DOHH2 (cell line): ENCODE data around the gene CASP7.

Experiments used
- H3F3A ChIP-seq: fragments of 200-600 bp; sonication (generic), shearing (Covaris generic); 2 replicates; pipeline ENCODE4 v1.6.0; 2016; ENCODE audit warnings: antibody characterized with exemption, mild to moderate bottlenecking; ENCODE audit not compliant: control insufficient read depth, insufficient read depth
- H3K27ac ChIP-seq: fragments of 200-600 bp; sonication (generic); 2 replicates; pipeline ENCODE4 v1.5.1; 2014; ENCODE audit warnings: low read depth, mild to moderate bottlenecking, low read length, moderate library complexity
- H3K27me3 ChIP-seq: fragments of 200-600 bp; sonication (generic); 2 replicates; pipeline ENCODE4 v1.6.1; 2014; ENCODE audit warnings: mild to moderate bottlenecking, low read length, mixed read lengths; ENCODE audit not compliant: control insufficient read depth
- H3K36me3 ChIP-seq: fragments of 200-600 bp; sonication (generic); 2 replicates; pipeline ENCODE4 v1.6.1; 2014; ENCODE audit warnings: mild to moderate bottlenecking, low read length, moderate library complexity, mixed read lengths; ENCODE audit not compliant: control insufficient read depth
- H3K4me1 ChIP-seq: fragments of 200-600 bp; sonication (generic); 2 replicates; pipeline ENCODE4 v1.6.1; 2014; ENCODE audit warnings: mild to moderate bottlenecking, low read length, mixed read lengths; ENCODE audit not compliant: control insufficient read depth
- H3K4me2 ChIP-seq: fragments of 200-600 bp; sonication (generic); 2 replicates; pipeline ENCODE4 v1.6.0; 2014; ENCODE audit warnings: mild to moderate bottlenecking, low read length, moderate library complexity
- H3K4me3 ChIP-seq: fragments of 200-600 bp; sonication (generic); 2 replicates; pipeline ENCODE4 v1.5.1; 2014; ENCODE audit warnings: mild to moderate bottlenecking, low read length, mixed read lengths
- H3K79me2 ChIP-seq: fragments of 200-600 bp; sonication (generic); 2 replicates; pipeline ENCODE4 v1.6.1; 2014; ENCODE audit warnings: mild to moderate bottlenecking, low read length, mixed read lengths; ENCODE audit not compliant: control insufficient read depth
- H3K9me2 ChIP-seq: fragments of 200-600 bp; sonication (generic); replicated peaks from 2 replicates; pipeline ENCODE4 v1.6.1; 2014; ENCODE audit warnings: mild to moderate bottlenecking, low read length, mixed read lengths; ENCODE audit not compliant: control insufficient read depth
- H3K9me3 ChIP-seq: fragments of 200-600 bp; sonication (generic); 2 replicates; pipeline ENCODE4 v1.6.1; 2014; ENCODE audit warnings: antibody characterized with exemption, low read length, mixed read lengths; ENCODE audit not compliant: control insufficient read depth, insufficient read depth
- H4K20me1 ChIP-seq: fragments of 200-600 bp; sonication (generic); 2 replicates; pipeline ENCODE4 v1.6.0; 2014; ENCODE audit warnings: low read depth, mild to moderate bottlenecking, antibody characterized with exemption, low read length, moderate library complexity; ENCODE audit not compliant: control insufficient read depth, insufficient read depth
- EZH2phosphoT487 ChIP-seq: fragments of 200-600 bp; sonication (generic); IDR thresholded peaks from 2 replicates; pipeline ENCODE4 v1.6.1; 2017; ENCODE audit warnings: borderline replicate concordance, mild to moderate bottlenecking, antibody characterized with exemption, low read length, moderate library complexity, mixed read lengths
- TF ChIP-seq, protein P1 (sequence below): fragments of 200-600 bp; sonication (generic); IDR thresholded peaks from one replicate; pipeline ENCODE4 v1.5.1; 2014; ENCODE audit warnings: antibody characterized with exemption, mild to moderate bottlenecking, low read depth, low read length; ENCODE audit not compliant: poor library complexity, severe bottlenecking

Gene CASP7

DNA sequence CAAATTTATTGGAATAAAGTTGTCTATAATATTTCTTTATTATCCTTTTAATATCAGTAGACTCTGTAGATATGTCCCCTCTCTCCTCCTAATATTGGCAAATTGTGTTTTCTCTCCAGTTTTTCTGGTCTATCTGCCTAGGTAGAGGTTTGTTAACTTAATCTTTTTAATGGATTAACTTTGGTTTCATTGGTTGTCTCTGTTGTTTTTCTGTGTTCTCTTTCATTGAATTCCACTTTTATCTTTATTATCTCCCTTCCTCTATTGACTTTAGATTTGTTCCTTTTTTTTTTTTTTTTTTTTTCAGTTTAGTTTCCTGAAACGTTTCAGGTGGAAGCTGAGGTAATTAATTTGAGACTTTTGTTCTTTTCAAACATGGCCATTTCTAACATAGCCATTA, 82.4 kb downstream of the CASP7 start:
- TF ChIP-seq EZH2phosphoT487: no peak
- TF ChIP-seq, protein P1, sequence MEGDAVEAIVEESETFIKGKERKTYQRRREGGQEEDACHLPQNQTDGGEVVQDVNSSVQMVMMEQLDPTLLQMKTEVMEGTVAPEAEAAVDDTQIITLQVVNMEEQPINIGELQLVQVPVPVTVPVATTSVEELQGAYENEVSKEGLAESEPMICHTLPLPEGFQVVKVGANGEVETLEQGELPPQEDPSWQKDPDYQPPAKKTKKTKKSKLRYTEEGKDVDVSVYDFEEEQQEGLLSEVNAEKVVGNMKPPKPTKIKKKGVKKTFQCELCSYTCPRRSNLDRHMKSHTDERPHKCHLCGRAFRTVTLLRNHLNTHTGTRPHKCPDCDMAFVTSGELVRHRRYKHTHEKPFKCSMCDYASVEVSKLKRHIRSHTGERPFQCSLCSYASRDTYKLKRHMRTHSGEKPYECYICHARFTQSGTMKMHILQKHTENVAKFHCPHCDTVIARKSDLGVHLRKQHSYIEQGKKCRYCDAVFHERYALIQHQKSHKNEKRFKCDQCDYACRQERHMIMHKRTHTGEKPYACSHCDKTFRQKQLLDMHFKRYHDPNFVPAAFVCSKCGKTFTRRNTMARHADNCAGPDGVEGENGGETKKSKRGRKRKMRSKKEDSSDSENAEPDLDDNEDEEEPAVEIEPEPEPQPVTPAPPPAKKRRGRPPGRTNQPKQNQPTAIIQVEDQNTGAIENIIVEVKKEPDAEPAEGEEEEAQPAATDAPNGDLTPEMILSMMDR: no peak
- H3F3A ChIP-seq: no peaks in the 10 kb centered on the region

GRCh38 chr10:113764582-113764981, 84.9 kb downstream of the CASP7 start:
- H3K36me3 ChIP-seq: no peaks in the 10 kb centered on the region
- H3K79me2 ChIP-seq: no peaks in the 10 kb centered on the region
- no peaks in the 10 kb centered on the region for H3F3A ChIP-seq
- no peak overlapping the region for H3K4me2 ChIP-seq
- peaks cover 14% of the 10 kb centered on the region for H3K27me3 ChIP-seq
- TF ChIP-seq, protein P1: no peak
- no peak for TF ChIP-seq EZH2phosphoT487
- H4K20me1 ChIP-seq: no peaks in the 10 kb centered on the region
- no peak overlapping the region for H3K27ac ChIP-seq
- H3K4me1 ChIP-seq: no peaks in the 10 kb centered on the region
- H3K9me2 ChIP-seq: no peaks in the 10 kb centered on the region
- H3K9me3 ChIP-seq: 0 out of 2 replicates have a peak, but pooled peaks cover 7% of the 10 kb centered on the region
- no peak overlapping the region for H3K4me3 ChIP-seq

More for the DNA sequence above, 82.4 kb downstream of the CASP7 start:
- Histone ChIP-seq H3K4me1 (no peaks in the 10 kb centered on the region), H3K4me2 (no peak overlapping the region), H3K4me3 (no peak overlapping the region), H3K9me3 (0 out of 2 replicates have a peak, but pooled peaks cover 7% of the 10 kb centered on the region), H3K79me2 (no peaks in the 10 kb centered on the region), H3K27ac (no peak overlapping the region), H3K36me3 (no peaks in the 10 kb centered on the region), H4K20me1 (no peaks in the 10 kb centered on the region), H3K27me3 (peaks cover 10% of the 10 kb centered on the region), H3K9me2 (no peaks in the 10 kb centered on the region)

GRCh38 chr10:113765910-113766309, 86.2 kb downstream of the CASP7 start:
- H3K36me3 ChIP-seq: no peaks in the 10 kb centered on the region
- no peaks in the 10 kb centered on the region for H3F3A ChIP-seq
- H3K9me2 ChIP-seq: no peaks in the 10 kb centered on the region
- H3K4me2 ChIP-seq: no peak overlapping the region
- no peak overlapping the region for H3K27ac ChIP-seq
- peaks cover 18% of the 10 kb centered on the region for H3K27me3 ChIP-seq
- no peaks in the 10 kb centered on the region for H3K4me1 ChIP-seq
- H3K9me3 ChIP-seq: 0 out of 2 replicates have a peak, but pooled peaks cover 7% of the 10 kb centered on the region
- TF ChIP-seq, protein P1: no peak
- no peak for TF ChIP-seq EZH2phosphoT487
- no peaks in the 10 kb centered on the region for H3K79me2 ChIP-seq
- no peak overlapping the region for H3K4me3 ChIP-seq
- no peaks in the 10 kb centered on the region for H4K20me1 ChIP-seq

GRCh38 chr10:113767222-113767621, 87.5 kb downstream of the CASP7 start:
- Histone ChIP-seq H3K36me3 (no peaks in the 10 kb centered on the region), H3K9me3 (0 out of 2 replicates have a peak, but pooled peaks cover 7% of the 10 kb centered on the region), H3K4me2 (no peak overlapping the region), H3K27me3 (peaks cover 20% of the 10 kb centered on the region), H4K20me1 (no peaks in the 10 kb centered on the region), H3K4me3 (no peak overlapping the region), H3K4me1 (no peaks in the 10 kb centered on the region), H3K9me2 (no peaks in the 10 kb centered on the region), H3K27ac (no peak overlapping the region), H3F3A (no peaks in the 10 kb centered on the region), H3K79me2 (no peaks in the 10 kb centered on the region)
- no peak for TF ChIP-seq EZH2phosphoT487
- TF ChIP-seq, protein P1: no peak
